GM12878 (cell line): ENCODE results near the gene ACKR4. TPM values are rescaled to one million over a fixed set of nuclear protein-coding genes. Genes with fewer than 3 reads are reported as not detected.

Experiments used
- CREB1 ChIP-seq: IDR thresholded peaks from 2 replicates; pipeline ENCODE4 v1.6.1; 2012; ENCODE audit warnings: low read depth, mild to moderate bottlenecking, inconsistent platforms
- ETV6 ChIP-seq, 2 experiments: fragments of 450-650 bp in 1 of 2; IDR thresholded peaks in 1 of 2; conservative IDR thresholded peaks in 1 of 2; 2 replicates each; pipeline ENCODE4 v1.6.1; 2014; ENCODE audit warnings: antibody characterized with exemption in 1 of 2, borderline replicate concordance in 1 of 2, low read depth in 1 of 2, mild to moderate bottlenecking in 1 of 2, moderate library complexity in 1 of 2
- EZH2 ChIP-seq: IDR thresholded peaks from 2 replicates; pipeline ENCODE4 v1.6.1; 2012; ENCODE audit warnings: low read depth, mild to moderate bottlenecking, control low read depth, inconsistent platforms, low read length, borderline replicate concordance; ENCODE audit not compliant: control insufficient read depth
- GATAD2B ChIP-seq: fragments of 450-650 bp; conservative IDR thresholded peaks from 2 replicates; pipeline ENCODE4 v1.6.1; 2017; ENCODE audit warnings: low read depth, mild to moderate bottlenecking, moderate library complexity
- NBN ChIP-seq: fragments of 450-650 bp; IDR thresholded peaks from 2 replicates; pipeline ENCODE4 v1.6.1; 2016
- RB1 ChIP-seq: fragments of 450-650 bp; formaldehyde crosslinking; IDR thresholded peaks from 2 replicates; pipeline ENCODE4 v1.6.1; 2017; ENCODE audit warnings: mild to moderate bottlenecking, borderline replicate concordance
- SREBF2 ChIP-seq: IDR thresholded peaks from 2 replicates; pipeline ENCODE4 v1.6.1; 2012; ENCODE audit warnings: mild to moderate bottlenecking, low read length
- TAF1 ChIP-seq: IDR thresholded peaks from 2 replicates; pipeline ENCODE4 v1.6.1; 2011; ENCODE audit warnings: mild to moderate bottlenecking, low read depth, low read length, borderline replicate concordance
- YY1 ChIP-seq: IDR thresholded peaks from 2 replicates; pipeline ENCODE4 v1.6.1; 2011; ENCODE audit warnings: low read depth, mild to moderate bottlenecking, low read length
- ZNF207 ChIP-seq: fragments of 450-650 bp; IDR thresholded peaks from 2 replicates; pipeline ENCODE4 v1.6.1; 2014; ENCODE audit warnings: antibody characterized with exemption, mild to moderate bottlenecking, borderline replicate concordance
- polyA plus RNA-seq, 11 experiments: library from polyadenylated mRNA; depleted of rRNA in 4 of 11; unstranded in 6 of 11; stranded (reverse) in 5 of 11; fragments of >200 nt; fragmentation: Nextera tagmentation in 4 of 11; fragmentation: Illumina TruSeq in 1 of 11; extraction: Ambion mirVana in 4 of 11; extraction: Trizol in 1 of 11; gene quantifications; 1 replicate in 1 of 11; 2 replicates in 10 of 11; pipeline versions ENCODE4 v1.2.1 to v1.2.3, GENCODE V29; 2011 to 2016; ENCODE audit warnings: inconsistent platforms in 2 of 11, missing spikeins in 2 of 11, low read depth in 1 of 11
- total RNA-seq, 4 experiments: library from RNA; depleted of rRNA in 3 of 4; stranded (reverse); fragments of >200 nt in 3 of 4; fragmentation: Illumina TruSeq in 1 of 4; extraction: Trizol in 1 of 4; gene quantifications; 2 replicates each; pipeline versions ENCODE4 v1.2.1 to v1.2.3, GENCODE V29; 2013 to 2021
- TF ChIP-seq, protein P1 (sequence below): fragments of 450-650 bp; IDR thresholded peaks from 2 replicates; pipeline ENCODE4 v1.6.1; 2018; ENCODE audit warnings: mild to moderate bottlenecking, low read depth, moderate library complexity; ENCODE audit not compliant: partially characterized antibody
- TF ChIP-seq, protein P2 (sequence below): fragments of 450-650 bp; conservative IDR thresholded peaks from 2 replicates; pipeline ENCODE4 v1.6.1; 2017; ENCODE audit warnings: mild to moderate bottlenecking, moderate library complexity
- TF ChIP-seq, protein P3 (sequence below): fragments of 450-650 bp; IDR thresholded peaks from 2 replicates; pipeline ENCODE4 v1.6.1; 2016; ENCODE audit warnings: mild to moderate bottlenecking

ACKR4 gene
- total and polyA plus RNA-seq, 10 of the 15 experiments (the other 5 are each of a cell fraction or from before 2014, with no cell fraction given), result 0.06 to 0.40 (median 0.12) TPM

DNA sequence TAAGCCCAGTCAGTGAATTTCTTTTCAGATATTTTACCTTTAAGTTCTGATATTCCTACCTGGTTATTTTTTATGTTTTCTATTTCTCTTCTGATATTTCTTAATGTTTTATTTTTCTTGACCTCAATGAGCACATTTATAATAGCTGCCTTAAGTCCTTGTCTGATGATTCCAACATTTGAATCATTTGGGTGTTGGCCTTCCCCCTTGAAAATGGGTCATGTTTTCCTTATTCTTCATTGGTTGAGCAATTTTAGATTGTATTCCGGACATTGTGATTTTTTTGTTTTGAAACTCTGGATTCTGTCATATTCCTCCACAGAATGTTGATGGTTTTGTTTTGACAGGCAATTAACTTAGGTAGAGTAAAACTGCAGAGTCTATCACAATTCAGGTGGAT, 9.7 kb upstream of the ACKR4 start (continued):
- TF ChIP-seq, protein P1, sequence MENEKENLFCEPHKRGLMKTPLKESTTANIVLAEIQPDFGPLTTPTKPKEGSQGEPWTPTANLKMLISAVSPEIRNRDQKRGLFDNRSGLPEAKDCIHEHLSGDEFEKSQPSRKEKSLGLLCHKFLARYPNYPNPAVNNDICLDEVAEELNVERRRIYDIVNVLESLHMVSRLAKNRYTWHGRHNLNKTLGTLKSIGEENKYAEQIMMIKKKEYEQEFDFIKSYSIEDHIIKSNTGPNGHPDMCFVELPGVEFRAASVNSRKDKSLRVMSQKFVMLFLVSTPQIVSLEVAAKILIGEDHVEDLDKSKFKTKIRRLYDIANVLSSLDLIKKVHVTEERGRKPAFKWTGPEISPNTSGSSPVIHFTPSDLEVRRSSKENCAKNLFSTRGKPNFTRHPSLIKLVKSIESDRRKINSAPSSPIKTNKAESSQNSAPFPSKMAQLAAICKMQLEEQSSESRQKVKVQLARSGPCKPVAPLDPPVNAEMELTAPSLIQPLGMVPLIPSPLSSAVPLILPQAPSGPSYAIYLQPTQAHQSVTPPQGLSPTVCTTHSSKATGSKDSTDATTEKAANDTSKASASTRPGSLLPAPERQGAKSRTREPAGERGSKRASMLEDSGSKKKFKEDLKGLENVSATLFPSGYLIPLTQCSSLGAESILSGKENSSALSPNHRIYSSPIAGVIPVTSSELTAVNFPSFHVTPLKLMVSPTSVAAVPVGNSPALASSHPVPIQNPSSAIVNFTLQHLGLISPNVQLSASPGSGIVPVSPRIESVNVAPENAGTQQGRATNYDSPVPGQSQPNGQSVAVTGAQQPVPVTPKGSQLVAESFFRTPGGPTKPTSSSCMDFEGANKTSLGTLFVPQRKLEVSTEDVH, result no peak
- TF ChIP-seq ZNF207, result no peak
- TF ChIP-seq CREB1, result no peak
- TF ChIP-seq, protein P2, sequence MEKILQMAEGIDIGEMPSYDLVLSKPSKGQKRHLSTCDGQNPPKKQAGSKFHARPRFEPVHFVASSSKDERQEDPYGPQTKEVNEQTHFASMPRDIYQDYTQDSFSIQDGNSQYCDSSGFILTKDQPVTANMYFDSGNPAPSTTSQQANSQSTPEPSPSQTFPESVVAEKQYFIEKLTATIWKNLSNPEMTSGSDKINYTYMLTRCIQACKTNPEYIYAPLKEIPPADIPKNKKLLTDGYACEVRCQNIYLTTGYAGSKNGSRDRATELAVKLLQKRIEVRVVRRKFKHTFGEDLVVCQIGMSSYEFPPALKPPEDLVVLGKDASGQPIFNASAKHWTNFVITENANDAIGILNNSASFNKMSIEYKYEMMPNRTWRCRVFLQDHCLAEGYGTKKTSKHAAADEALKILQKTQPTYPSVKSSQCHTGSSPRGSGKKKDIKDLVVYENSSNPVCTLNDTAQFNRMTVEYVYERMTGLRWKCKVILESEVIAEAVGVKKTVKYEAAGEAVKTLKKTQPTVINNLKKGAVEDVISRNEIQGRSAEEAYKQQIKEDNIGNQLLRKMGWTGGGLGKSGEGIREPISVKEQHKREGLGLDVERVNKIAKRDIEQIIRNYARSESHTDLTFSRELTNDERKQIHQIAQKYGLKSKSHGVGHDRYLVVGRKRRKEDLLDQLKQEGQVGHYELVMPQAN, result no peak
- TF ChIP-seq RB1, result no peak
- TF ChIP-seq ETV6 (conservative IDR thresholded peaks at IDR 0.05 in 1 of 2, IDR thresholded peaks at IDR 0.05 in 1 of 2; ENCODE audit: borderline replicate concordance in 1 of 2, low read depth in 1 of 2), result no peak
- TF ChIP-seq, protein P3, sequence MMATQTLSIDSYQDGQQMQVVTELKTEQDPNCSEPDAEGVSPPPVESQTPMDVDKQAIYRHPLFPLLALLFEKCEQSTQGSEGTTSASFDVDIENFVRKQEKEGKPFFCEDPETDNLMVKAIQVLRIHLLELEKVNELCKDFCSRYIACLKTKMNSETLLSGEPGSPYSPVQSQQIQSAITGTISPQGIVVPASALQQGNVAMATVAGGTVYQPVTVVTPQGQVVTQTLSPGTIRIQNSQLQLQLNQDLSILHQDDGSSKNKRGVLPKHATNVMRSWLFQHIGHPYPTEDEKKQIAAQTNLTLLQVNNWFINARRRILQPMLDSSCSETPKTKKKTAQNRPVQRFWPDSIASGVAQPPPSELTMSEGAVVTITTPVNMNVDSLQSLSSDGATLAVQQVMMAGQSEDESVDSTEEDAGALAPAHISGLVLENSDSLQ, result no peak
- TF ChIP-seq TAF1, result no peak
- TF ChIP-seq NBN, result no peak
- no peak for TF ChIP-seq YY1
- no peak for TF ChIP-seq GATAD2B
- no peak for TF ChIP-seq EZH2
- no peak for TF ChIP-seq SREBF2
